Smooth muscle cell (in vitro differentiated cells): ENCODE measurements around the gene ARHGEF39. TPM values are rescaled to one million over a fixed set of nuclear protein-coding genes. Genes with fewer than 3 reads are reported as not detected.

Experiments
- DNase-seq: peaks from one replicate; lab custom pipeline; 2025; ENCODE audit not compliant: unreplicated experiment; lab: John Stamatoyannopoulos, UW
- H2AFZ ChIP-seq: fragments of 200-600 bp; sonication (generic); 2 replicates; pipeline ENCODE4 v1.6.0; 2016; ENCODE audit warnings: antibody characterized with exemption, low read depth, mild to moderate bottlenecking
- H3F3A ChIP-seq: fragments of 200-600 bp; sonication (generic); 2 replicates; pipeline ENCODE4 v1.6.0; 2017; ENCODE audit warnings: antibody characterized with exemption, low read depth
- H3K27ac ChIP-seq: fragments of 200-600 bp; sonication (generic); 2 replicates; pipeline ENCODE4 v1.5.1; 2016; ENCODE audit warnings: low read depth, mild to moderate bottlenecking
- H3K27me3 ChIP-seq: fragments of 200-600 bp; sonication (generic); 2 replicates; pipeline ENCODE4 v1.6.1; 2016; ENCODE audit warnings: low read depth, mild to moderate bottlenecking
- H3K36me3 ChIP-seq: fragments of 200-600 bp; sonication (generic); 2 replicates; pipeline ENCODE4 v1.5.1; 2016; ENCODE audit warnings: low read depth
- H3K4me1 ChIP-seq: fragments of 200-600 bp; sonication (generic); 2 replicates; pipeline ENCODE4 v1.5.1; 2016; ENCODE audit warnings: low read depth
- H3K4me2 ChIP-seq: fragments of 200-600 bp; sonication (generic); 2 replicates; pipeline ENCODE4 v1.6.0; 2016; ENCODE audit warnings: mild to moderate bottlenecking
- H3K4me3 ChIP-seq: fragments of 200-600 bp; sonication (generic); 2 replicates; pipeline ENCODE4 v1.5.1; 2016; ENCODE audit warnings: mild to moderate bottlenecking
- H3K79me2 ChIP-seq: fragments of 200-600 bp; sonication (generic); 2 replicates; pipeline ENCODE4 v1.6.0; 2016; ENCODE audit warnings: low read depth, mild to moderate bottlenecking
- H3K9ac ChIP-seq: fragments of 200-600 bp; sonication (generic); 2 replicates; pipeline ENCODE4 v1.6.0; 2016; ENCODE audit warnings: low read depth
- H3K9me3 ChIP-seq: fragments of 200-600 bp; sonication (generic); replicated peaks from 2 replicates; pipeline ENCODE4 v1.5.1; 2016; ENCODE audit warnings: low read depth
- H4K20me1 ChIP-seq: fragments of 200-600 bp; sonication (generic); 2 replicates; pipeline ENCODE4 v1.6.0; 2016; ENCODE audit warnings: low read depth
- CTCF ChIP-seq: fragments of 200-600 bp; sonication (generic); IDR thresholded peaks from 2 replicates; pipeline ENCODE4 v1.5.1; 2017; ENCODE audit warnings: borderline replicate concordance, mild to moderate bottlenecking, antibody characterized with exemption; ENCODE audit not compliant: insufficient read depth, poor library complexity, severe bottlenecking
- WGBS: methylation state at CpG from one replicate; pipeline ENCODE4 v1.1.7; 2016; ENCODE audit warnings: low lambda C conversion rate; 5-methylcytosine and 5-hydroxymethylcytosine counted together
- polyA plus RNA-seq: library from polyadenylated mRNA; unstranded; fragments of >200 nt; fragmentation: Nextera tagmentation; extraction: Ambion mirVana; gene quantifications from 2 replicates; pipeline ENCODE4 v1.2.1, GENCODE V29; 2016
- total RNA-seq: library from RNA; depleted of rRNA; stranded (reverse); fragments of >200 nt; gene quantifications from 2 replicates; pipeline ENCODE4 v1.2.3, GENCODE V29; 2014

ARHGEF39 gene
- total RNA-seq (0.49 and 2.1 TPM in 2 replicates), polyA plus RNA-seq (1.9 and 2.9 TPM in 2 replicates)

GRCh38 chr9:35664531-35665470, at the start of gene ARHGEF39:
Gene ARHGEF39, minus strand, starts transcription at chr9:35665195. Its CDS starts 26 bp downstream, at chr9:35665169.
- Histone ChIP-seq H3K4me1 (peaks cover 8% of the 10 kb centered on the region), H3K4me2 (peak within 1 kb of the TSS; percentile 96), H3K36me3 (no peaks in the 10 kb centered on the region), H3K79me2 (no peaks in the 10 kb centered on the region), H3K4me3 (peak within 1 kb of the TSS; percentile 71), H3K9ac (no peak within 1 kb of the TSS), H3K27me3 (no peaks in the 10 kb centered on the region), H3K9me3 (no peaks in the 10 kb centered on the region), H2AFZ (peak within 1 kb of the TSS; percentile 98), H4K20me1 (no peaks in the 10 kb centered on the region), H3F3A (no peaks in the 10 kb centered on the region), H3K27ac (no peak within 1 kb of the TSS)
- 9% methylated on average over 38 of the region's 58 CpGs for WGBS
- peak; percentile 41 for DNase-seq
- peak; percentile 12 for TF ChIP-seq CTCF

DNA sequence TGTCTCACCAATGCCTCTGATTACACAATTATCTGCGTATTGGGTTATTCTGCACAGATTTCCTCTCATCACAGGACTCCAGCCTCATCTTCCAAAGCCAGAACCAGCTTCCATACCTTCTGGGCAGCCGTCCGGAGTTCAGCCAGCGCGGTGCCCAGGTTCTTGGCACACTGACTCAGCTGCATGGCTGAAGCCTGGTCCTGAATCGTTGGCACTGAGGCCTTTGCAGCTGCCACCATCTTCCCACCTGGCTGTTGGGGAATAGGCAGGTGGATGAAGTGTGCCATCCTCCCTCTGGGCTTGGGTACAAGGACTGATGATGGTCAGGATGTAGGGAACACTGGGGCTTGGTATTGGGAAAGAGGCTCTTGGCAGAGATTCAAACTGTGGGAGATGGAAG, 49.1 kb upstream of the ARHGEF39 start:
- H3K36me3 ChIP-seq = peaks cover 26% of the 10 kb centered on the region
- H3K9ac ChIP-seq = no peak overlapping the region
- no peaks in the 10 kb centered on the region for H3K4me1 ChIP-seq
- H3K9me3 ChIP-seq = no peaks in the 10 kb centered on the region
- peaks cover 15% of the 10 kb centered on the region for H4K20me1 ChIP-seq
- WGBS = 97% methylated on average over 6 of the region's 6 CpGs
- H3K27me3 ChIP-seq = no peaks in the 10 kb centered on the region
- DNase-seq = no peak
- no peak for TF ChIP-seq CTCF
- peaks cover 3% of the 10 kb centered on the region for H3F3A ChIP-seq
- H2AFZ ChIP-seq = no peak overlapping the region
- no peak overlapping the region for H3K27ac ChIP-seq
- H3K79me2 ChIP-seq = no peaks in the 10 kb centered on the region
- no peak overlapping the region for H3K4me3 ChIP-seq
- H3K4me2 ChIP-seq = no peak overlapping the region

DNA sequence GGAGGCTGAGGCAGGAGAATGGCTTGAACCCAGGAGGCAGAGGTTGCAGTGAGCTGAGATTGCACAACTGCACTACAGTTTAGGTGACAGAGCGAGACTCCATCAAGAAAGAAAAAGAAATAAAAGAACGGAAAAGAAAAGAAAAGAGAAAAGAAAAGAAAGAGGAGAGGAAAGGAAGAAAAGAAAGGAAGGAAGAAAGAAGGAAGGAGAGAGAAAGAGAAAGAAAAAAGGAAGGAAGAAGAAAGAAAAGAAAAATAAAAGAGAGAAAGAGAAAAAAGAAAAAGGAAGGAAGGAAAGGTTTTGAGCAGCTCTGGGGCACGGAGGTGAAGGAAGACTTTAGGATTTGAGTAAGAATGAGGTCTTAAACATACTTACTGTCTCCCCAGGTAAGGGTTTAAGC, 48.6 kb upstream of the ARHGEF39 start:
- peaks cover 20% of the 10 kb centered on the region for H4K20me1 ChIP-seq
- H3K36me3 ChIP-seq = peaks cover 30% of the 10 kb centered on the region
- 99% methylated on average over 3 of the region's 3 CpGs for WGBS
- no peak for TF ChIP-seq CTCF
- H3K27me3 ChIP-seq = no peaks in the 10 kb centered on the region
- DNase-seq = no peak
- H3F3A ChIP-seq = peaks cover 3% of the 10 kb centered on the region
- no peaks in the 10 kb centered on the region for H3K9me3 ChIP-seq
- no peaks in the 10 kb centered on the region for H3K4me1 ChIP-seq
- no peak overlapping the region for H3K27ac ChIP-seq
- no peak overlapping the region for H2AFZ ChIP-seq
- no peak overlapping the region for H3K4me2 ChIP-seq
- H3K4me3 ChIP-seq = no peak overlapping the region
- no peaks in the 10 kb centered on the region for H3K79me2 ChIP-seq
- no peak overlapping the region for H3K9ac ChIP-seq
